ENCODE data around the gene SMARCB1. TPM values are rescaled to one million over a fixed set of nuclear protein-coding genes. Genes with fewer than 3 reads are reported as not detected.

SMARCB1 gene
- total and polyA plus RNA-seq, 2 of the 4 experiments (the other 2 are of a cell fraction) = 110 to 159 TPM

- TF ChIP-seq, protein P1, sequence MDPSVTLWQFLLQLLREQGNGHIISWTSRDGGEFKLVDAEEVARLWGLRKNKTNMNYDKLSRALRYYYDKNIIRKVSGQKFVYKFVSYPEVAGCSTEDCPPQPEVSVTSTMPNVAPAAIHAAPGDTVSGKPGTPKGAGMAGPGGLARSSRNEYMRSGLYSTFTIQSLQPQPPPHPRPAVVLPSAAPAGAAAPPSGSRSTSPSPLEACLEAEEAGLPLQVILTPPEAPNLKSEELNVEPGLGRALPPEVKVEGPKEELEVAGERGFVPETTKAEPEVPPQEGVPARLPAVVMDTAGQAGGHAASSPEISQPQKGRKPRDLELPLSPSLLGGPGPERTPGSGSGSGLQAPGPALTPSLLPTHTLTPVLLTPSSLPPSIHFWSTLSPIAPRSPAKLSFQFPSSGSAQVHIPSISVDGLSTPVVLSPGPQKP (IDR thresholded peaks at IDR 0.05; ENCODE audit: borderline replicate concordance, low read depth, low read length) = no peak
- TF ChIP-seq RFX5 (IDR thresholded peaks at IDR 0.05; ENCODE audit: low read depth, low read length) (no peak), BHLHE40 (IDR thresholded peaks at IDR 0.05; ENCODE audit: low read depth, low read length) (no peak), MAZ (IDR thresholded peaks at IDR 0.05; ENCODE audit: borderline replicate concordance, low read depth, low read length) (no peak), RAD21 (IDR thresholded peaks at IDR 0.05; ENCODE audit: low read length) (no peak), MXI1 (IDR thresholded peaks at IDR 0.05; ENCODE audit: borderline replicate concordance, low read depth, low read length) (no peak), CEBPB (IDR thresholded peaks at IDR 0.05; ENCODE audit: low read depth, low read length) (no peak), SMC3 (IDR thresholded peaks at IDR 0.05; ENCODE audit: low read depth, low read length) (no peak), CHD1 (IDR thresholded peaks at IDR 0.05; ENCODE audit: low read depth, low read length) (no peak), MAFK (IDR thresholded peaks at IDR 0.05; ENCODE audit: low read depth, low read length) (no peak), FOS (IDR thresholded peaks at IDR 0.05; ENCODE audit: low read depth, low read length) (no peak), USF2 (IDR thresholded peaks at IDR 0.05; ENCODE audit: low read depth, low read length) (no peak), RCOR1 (IDR thresholded peaks at IDR 0.05; ENCODE audit: insufficient replicate concordance, low read length) (no peak), POLR2A (IDR thresholded peaks at IDR 0.05; ENCODE audit: low read depth, low read length) (no peak), NFE2L2 (IDR thresholded peaks at IDR 0.05; ENCODE audit: low read depth, low read length) (no peak)
- TF ChIP-seq, protein P2, sequence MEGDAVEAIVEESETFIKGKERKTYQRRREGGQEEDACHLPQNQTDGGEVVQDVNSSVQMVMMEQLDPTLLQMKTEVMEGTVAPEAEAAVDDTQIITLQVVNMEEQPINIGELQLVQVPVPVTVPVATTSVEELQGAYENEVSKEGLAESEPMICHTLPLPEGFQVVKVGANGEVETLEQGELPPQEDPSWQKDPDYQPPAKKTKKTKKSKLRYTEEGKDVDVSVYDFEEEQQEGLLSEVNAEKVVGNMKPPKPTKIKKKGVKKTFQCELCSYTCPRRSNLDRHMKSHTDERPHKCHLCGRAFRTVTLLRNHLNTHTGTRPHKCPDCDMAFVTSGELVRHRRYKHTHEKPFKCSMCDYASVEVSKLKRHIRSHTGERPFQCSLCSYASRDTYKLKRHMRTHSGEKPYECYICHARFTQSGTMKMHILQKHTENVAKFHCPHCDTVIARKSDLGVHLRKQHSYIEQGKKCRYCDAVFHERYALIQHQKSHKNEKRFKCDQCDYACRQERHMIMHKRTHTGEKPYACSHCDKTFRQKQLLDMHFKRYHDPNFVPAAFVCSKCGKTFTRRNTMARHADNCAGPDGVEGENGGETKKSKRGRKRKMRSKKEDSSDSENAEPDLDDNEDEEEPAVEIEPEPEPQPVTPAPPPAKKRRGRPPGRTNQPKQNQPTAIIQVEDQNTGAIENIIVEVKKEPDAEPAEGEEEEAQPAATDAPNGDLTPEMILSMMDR (conservative IDR thresholded peaks at IDR 0.05; ENCODE audit: low read depth, low read length) = no peak
- Histone ChIP-seq H3K27ac (ENCODE audit: insufficient read depth, low read length) (no peak overlapping the region), H3K56ac (ENCODE audit: extremely low read depth, insufficient read depth, low read length) (no peak overlapping the region), H2BK120ac (ENCODE audit: low read depth, low read length) (no peak overlapping the region), H3K9me3 (ENCODE audit: control insufficient read depth, insufficient read depth, low read length) (no peaks in the 10 kb centered on the region), H3K4me3 (ENCODE audit: insufficient read depth, low read depth, low read length) (no peak overlapping the region), H3K36me3 (ENCODE audit: control insufficient read depth, insufficient read depth, low read length) (no peaks in the 10 kb centered on the region), H3K23ac (ENCODE audit: low read depth, low read length) (no peak overlapping the region), H3K4ac (ENCODE audit: low read depth, low read length) (no peak overlapping the region), H3K14ac (replicated peaks; ENCODE audit: low read depth, low read length) (no peak overlapping the region), H3K18ac (ENCODE audit: low read depth, low read length) (no peak overlapping the region), H2BK5ac (ENCODE audit: low read depth, low read length, poor library complexity, severe bottlenecking) (no peak overlapping the region), H2AK5ac (ENCODE audit: low read depth, low read length) (no peak overlapping the region), H3K27me3 (ENCODE audit: control insufficient read depth, insufficient read depth, low read length) (0 out of 2 replicates have a peak, but pooled peaks cover 1% of the 10 kb centered on the region), H2AK9ac (replicated peaks; ENCODE audit: low read depth, low read length, poor library complexity) (peak overlapping the region; percentile 24), H3K79me1 (ENCODE audit: low read depth in 1 of 2, low read length in 2 of 2) (peaks cover 8 to 14% of the 10 kb centered on the region in 2 experiments; a peak in 3 of 4 replicates), H3K9ac (ENCODE audit: low read depth, low read length) (no peak overlapping the region), H2BK15ac (ENCODE audit: low read depth, low read length) (no peak overlapping the region), H4K20me1 (ENCODE audit: insufficient read depth, low read length) (no peaks in the 10 kb centered on the region), H4K5ac (ENCODE audit: low read depth, low read length) (no peak overlapping the region), H3K4me2 (ENCODE audit: low read depth, low read length) (no peak overlapping the region), H3K4me1 (ENCODE audit: control insufficient read depth, insufficient read depth, low read length) (peaks cover 4% of the 10 kb centered on the region), H4K91ac (ENCODE audit: insufficient read depth, low read depth, low read length) (no peak overlapping the region), H4K8ac (ENCODE audit: low read depth in 2 of 2, low read length in 2 of 2) (no peak overlapping the region), H3K9me1 (ENCODE audit: insufficient read depth, low read length) (peaks cover 5% of the 10 kb centered on the region), H2AFZ (replicated peaks; ENCODE audit: low read length, poor library complexity) (no peak overlapping the region), H2BK20ac (ENCODE audit: low read depth, low read length) (no peak overlapping the region)
- in situ Hi-C loops (cut with MboI; ENCODE audit: low sequenced_read_pairs) = no loop called here
- ChIA-PET POLR2A (ENCODE audit: unreplicated experiment) (no interaction called here), CTCF (no interaction called here)
- 50% methylated on average over 1 of the region's 2 CpGs; no CpG with 5 or more reads in 1 of the 2 experiments for WGBS, 2 experiments (ENCODE audit: extremely low coverage in 2 of 2, insufficient read length in 1 of 2)
- ATAC-seq (ENCODE audit: low read depth) (no peak), DNase-seq (no peak)
- dilution Hi-C loops (cut with HindIII; ENCODE audit: low sequenced_read_pairs, unreplicated experiment) = no loop called here
- intact Hi-C loops (cut with micrococcal nuclease) = no loop called here
- BruUV-seq (replicated peaks) = no TSS peak
Measured at GRCh38 chr22:23753385-23753784, 33.4 kb upstream of the SMARCB1 start.
